ENCODE results near the gene OMP. TPM values are rescaled to one million over a fixed set of nuclear protein-coding genes. Genes with fewer than 3 reads are reported as not detected.

The OMP gene
- total RNA-seq, 1 donor from 2014 or later = not detected

DNA sequence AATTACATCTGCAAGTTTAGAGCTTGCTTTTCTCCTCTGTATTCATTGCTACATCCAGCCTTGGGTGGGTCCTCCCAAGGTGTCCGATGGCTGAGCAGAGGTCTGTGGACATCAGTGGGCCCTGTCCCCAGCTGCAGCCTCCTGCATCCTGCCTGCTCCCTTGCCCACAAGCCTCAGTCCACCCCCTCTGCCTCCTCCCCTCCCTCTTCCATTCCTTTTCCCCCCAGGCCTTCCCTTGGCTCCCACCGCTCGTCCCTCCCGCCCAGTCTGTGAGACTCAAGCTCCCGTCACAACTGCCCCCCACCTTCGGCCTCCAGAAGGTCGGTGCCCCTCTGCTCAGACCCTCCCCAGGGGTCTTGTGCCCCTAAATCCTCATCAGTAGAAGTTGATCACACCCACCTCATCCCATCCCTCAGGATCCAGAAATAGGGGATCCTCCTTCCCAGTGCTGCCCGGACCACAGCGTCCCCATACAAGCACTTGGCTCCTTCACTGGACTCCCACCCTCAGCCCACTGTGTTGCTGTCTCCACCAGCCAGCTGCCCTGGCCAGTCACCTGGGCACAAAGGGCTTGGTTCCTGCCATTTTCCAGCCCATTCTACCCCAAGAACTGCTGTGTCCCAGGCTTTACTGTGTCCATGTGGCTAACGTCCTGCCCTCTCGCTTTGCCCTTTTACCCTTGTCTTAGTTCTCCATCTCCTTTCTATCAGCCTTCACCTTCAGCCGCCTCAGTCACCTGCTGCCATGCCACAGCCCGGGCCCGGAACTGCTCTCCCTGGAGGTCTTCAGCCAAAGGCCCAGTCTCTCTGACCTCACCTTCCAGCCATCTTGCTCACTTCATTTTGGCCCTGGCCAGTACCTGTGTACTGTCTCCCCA lies 2.2 kb upstream of the OMP start:
- Histone ChIP-seq H3K27me3 (ENCODE audit: control insufficient read depth, insufficient read depth, low read length) (no peaks in the 10 kb centered on the region), H3K36me3 (ENCODE audit: control insufficient read depth, insufficient read depth, low read length) (no peaks in the 10 kb centered on the region), H3K4me3 (ENCODE audit: low read depth, low read length) (no peak overlapping the region)
- DNase-seq (ENCODE audit: low read depth) (no peak), FAIRE-seq (no peak)
- TF ChIP-seq, protein P1, sequence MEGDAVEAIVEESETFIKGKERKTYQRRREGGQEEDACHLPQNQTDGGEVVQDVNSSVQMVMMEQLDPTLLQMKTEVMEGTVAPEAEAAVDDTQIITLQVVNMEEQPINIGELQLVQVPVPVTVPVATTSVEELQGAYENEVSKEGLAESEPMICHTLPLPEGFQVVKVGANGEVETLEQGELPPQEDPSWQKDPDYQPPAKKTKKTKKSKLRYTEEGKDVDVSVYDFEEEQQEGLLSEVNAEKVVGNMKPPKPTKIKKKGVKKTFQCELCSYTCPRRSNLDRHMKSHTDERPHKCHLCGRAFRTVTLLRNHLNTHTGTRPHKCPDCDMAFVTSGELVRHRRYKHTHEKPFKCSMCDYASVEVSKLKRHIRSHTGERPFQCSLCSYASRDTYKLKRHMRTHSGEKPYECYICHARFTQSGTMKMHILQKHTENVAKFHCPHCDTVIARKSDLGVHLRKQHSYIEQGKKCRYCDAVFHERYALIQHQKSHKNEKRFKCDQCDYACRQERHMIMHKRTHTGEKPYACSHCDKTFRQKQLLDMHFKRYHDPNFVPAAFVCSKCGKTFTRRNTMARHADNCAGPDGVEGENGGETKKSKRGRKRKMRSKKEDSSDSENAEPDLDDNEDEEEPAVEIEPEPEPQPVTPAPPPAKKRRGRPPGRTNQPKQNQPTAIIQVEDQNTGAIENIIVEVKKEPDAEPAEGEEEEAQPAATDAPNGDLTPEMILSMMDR (IDR thresholded peaks at IDR 0.05; ENCODE audit: insufficient read depth, low read length, severe bottlenecking) = no peak

DNA sequence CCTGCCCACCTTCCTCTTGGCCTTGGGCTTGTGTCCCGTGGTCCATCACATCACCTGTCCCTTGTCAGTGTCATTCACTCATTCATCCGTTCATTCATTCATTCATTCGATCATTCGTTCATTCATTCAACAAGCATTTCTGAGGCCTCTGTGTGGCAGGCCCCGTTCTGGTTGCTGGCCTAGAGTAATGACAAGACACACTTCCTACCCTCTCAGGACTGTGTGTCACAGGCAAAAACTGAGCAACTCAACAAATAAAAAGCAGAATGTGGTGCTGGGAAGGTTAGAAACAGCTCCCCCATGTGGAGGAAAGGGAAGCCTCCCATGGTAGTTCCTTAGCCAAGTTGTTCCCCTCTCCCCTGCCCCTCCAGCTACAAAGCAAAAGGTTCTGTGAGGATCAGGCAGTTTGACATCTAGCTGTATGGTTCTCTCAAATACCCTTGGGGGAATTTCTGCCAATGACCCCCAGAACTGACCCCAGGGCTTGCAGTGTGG lies 1.6 kb upstream of the OMP start:
- FAIRE-seq = no peak
- Histone ChIP-seq H3K27me3 (ENCODE audit: control insufficient read depth, insufficient read depth, low read length) (no peaks in the 10 kb centered on the region), H3K36me3 (ENCODE audit: control insufficient read depth, insufficient read depth, low read length) (no peaks in the 10 kb centered on the region), H3K4me3 (ENCODE audit: low read depth, low read length) (no peak overlapping the region)
- TF ChIP-seq, protein P1 (IDR thresholded peaks at IDR 0.05; ENCODE audit: insufficient read depth, low read length, severe bottlenecking) = peak; percentile 62
- DNase-seq (ENCODE audit: low read depth) = peak; percentile 17

DNA sequence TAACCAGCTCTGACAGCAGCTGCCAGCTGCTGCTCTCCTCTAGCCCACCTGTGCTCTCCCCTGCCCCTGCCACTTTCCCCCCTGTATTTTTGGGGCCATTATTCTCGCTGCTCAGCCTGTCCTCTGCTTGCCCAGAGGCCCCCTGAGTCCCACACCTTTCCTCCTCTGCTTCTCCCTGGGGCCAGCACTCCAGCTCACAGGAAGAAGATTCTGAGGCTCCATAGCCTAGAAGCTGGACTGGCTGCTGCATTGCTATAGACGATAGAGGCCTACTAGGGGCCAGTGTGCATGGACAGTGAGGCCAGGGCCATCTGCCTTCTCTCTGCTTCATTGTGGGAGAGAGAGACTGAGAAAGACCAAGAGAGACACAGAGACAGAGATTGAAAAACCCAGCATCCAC lies 679 bp downstream of the OMP start:
- FAIRE-seq = peak; percentile 47
- Histone ChIP-seq H3K27me3 (ENCODE audit: control insufficient read depth, insufficient read depth, low read length) (no peaks in the 10 kb centered on the region), H3K4me3 (ENCODE audit: low read depth, low read length) (no peak overlapping the region), H3K36me3 (ENCODE audit: control insufficient read depth, insufficient read depth, low read length) (no peaks in the 10 kb centered on the region)
- DNase-seq (ENCODE audit: low read depth) = no peak
- TF ChIP-seq, protein P1 (IDR thresholded peaks at IDR 0.05; ENCODE audit: insufficient read depth, low read length, severe bottlenecking) = no peak

DNA sequence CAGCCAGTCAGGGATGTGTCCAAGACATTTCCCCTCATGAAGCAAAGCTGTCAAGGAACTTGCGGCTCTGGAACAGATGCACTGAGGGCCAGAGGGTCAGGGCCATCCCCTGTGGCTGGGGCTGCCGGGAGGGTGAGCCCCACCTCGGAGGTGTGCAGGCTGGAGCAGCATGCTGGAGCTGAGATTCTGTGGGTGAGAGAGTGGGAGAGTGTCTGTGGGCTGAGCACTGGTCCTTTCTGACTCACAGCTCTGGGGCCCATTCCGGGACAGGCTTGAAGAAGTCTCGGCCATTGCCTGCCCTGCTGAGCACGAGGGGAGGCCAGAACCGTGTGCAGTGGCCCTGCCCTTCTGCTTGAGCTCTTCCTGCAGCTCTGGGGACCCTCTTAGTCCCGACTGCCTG lies 2.1 kb downstream of the OMP start:
- FAIRE-seq = no peak
- TF ChIP-seq, protein P1 (IDR thresholded peaks at IDR 0.05; ENCODE audit: insufficient read depth, low read length, severe bottlenecking) = no peak
- Histone ChIP-seq H3K36me3 (ENCODE audit: control insufficient read depth, insufficient read depth, low read length) (no peaks in the 10 kb centered on the region), H3K27me3 (ENCODE audit: control insufficient read depth, insufficient read depth, low read length) (no peaks in the 10 kb centered on the region), H3K4me3 (ENCODE audit: low read depth, low read length) (no peak overlapping the region)
- no peak for DNase-seq (ENCODE audit: low read depth)

DNA sequence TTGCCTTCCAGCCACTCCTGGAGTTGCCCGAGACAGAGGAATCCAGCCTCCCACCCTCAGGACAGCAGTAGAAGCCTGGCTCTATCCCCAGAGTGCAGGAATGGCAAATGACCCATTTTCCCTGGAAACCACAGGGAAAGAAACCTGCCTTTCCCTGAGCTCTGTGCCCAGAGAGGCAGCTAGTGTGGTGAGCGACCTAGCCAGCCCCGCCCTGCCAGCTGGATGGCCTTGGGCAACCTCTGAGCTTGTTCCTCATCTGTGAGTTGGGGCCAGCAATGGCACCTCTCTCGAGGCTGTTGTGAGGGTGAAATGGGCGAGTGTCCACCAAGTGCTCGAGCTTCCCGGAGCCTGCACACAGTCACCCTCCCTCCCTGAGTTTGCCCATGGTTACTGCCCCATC lies 3.7 kb downstream of the OMP start:
- H3K36me3 ChIP-seq (ENCODE audit: control insufficient read depth, insufficient read depth, low read length) = no peaks in the 10 kb centered on the region
- no peaks in the 10 kb centered on the region for H3K27me3 ChIP-seq (ENCODE audit: control insufficient read depth, insufficient read depth, low read length)
- TF ChIP-seq, protein P1 (IDR thresholded peaks at IDR 0.05; ENCODE audit: insufficient read depth, low read length, severe bottlenecking) = no peak
- DNase-seq (ENCODE audit: low read depth) = no peak
- no peak for FAIRE-seq
- H3K4me3 ChIP-seq (ENCODE audit: low read depth, low read length) = no peak overlapping the region
